Measurements from ENCODE around the gene ERMP1.

Gene ERMP1

DNA sequence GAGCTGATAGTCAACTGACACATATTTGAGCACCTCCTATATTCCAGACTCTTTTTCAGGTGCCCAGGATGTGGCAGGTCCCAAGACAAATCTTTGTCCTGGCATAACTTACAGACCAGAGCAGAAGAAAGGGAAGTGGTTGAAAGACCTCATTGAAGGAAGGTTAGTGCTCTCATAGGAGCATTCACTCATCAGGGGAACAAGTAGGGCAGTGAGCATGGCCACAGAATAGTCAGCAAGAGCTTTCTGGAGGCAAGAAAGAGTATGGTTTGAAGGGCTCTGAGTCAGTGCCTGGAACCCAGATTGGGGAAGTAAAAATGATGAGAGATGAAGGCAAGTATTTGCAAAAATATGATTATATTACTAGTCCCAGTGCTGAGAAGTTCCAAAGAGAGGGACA is 25.0 kb upstream of the ERMP1 start:
- Histone ChIP-seq H3K9me3 (ENCODE audit: control insufficient read depth, low read length) (no peaks in the 10 kb centered on the region), H3K4me1 (ENCODE audit: control insufficient read depth, insufficient read depth, low read length) (no peaks in the 10 kb centered on the region), H3K27ac (ENCODE audit: insufficient read depth, low read depth, low read length, poor library complexity, severe bottlenecking) (no peak overlapping the region), H3K36me3 (ENCODE audit: control insufficient read depth, insufficient read depth, low read length) (no peaks in the 10 kb centered on the region), H3K4me3 (ENCODE audit: insufficient read depth, low read depth, low read length) (no peak overlapping the region), H3K27me3 (ENCODE audit: control insufficient read depth, insufficient read depth, low read length, poor library complexity, severe bottlenecking) (no peaks in the 10 kb centered on the region)

DNA sequence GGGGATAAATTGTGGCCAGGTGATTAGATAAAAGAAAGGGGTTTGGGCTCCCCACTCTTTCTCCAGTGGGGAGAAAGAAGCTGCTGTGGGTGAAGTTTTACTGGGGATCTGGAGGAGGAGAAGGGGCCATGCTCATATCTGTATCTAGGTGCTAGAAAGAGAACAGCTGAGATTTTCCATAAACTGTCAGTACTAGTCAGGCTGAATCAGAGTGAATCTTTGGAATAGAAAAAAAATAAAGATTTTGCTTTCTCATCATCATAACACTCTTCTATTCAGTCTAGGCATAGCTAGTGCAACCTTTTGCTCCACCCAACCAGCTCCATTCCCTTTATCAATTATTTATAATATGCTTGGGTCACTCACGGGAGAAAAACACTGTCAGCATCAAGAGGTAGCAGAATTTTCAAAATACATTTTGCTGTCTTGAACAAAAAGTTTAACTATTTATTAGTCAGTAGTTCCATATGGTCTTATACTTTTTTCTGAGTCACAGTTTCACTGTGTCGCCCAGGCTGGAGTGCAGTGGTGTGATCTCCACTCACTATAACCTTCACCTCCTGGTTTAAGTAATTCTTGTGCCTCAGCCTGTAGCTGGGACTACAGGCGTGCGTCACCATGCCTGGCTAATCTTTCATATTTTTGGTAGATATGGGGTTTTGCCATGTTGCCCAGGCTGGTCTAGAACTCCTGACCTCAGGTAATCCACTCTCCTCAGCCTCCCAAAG is 21.3 kb upstream of the ERMP1 start:
- H3K4me1 ChIP-seq (ENCODE audit: control insufficient read depth, insufficient read depth, low read length): no peaks in the 10 kb centered on the region
- WGBS, 2 experiments: 92 to 95% methylated on average over 3 to 4 of the region's 4 CpGs

GRCh38 chr9:5853617-5854016 is 20.7 kb upstream of the ERMP1 start:
- Histone ChIP-seq H3K36me3 (ENCODE audit: control insufficient read depth, insufficient read depth, low read length) (no peaks in the 10 kb centered on the region), H3K27ac (ENCODE audit: insufficient read depth, low read depth, low read length, poor library complexity, severe bottlenecking) (no peak overlapping the region), H3K27me3 (ENCODE audit: control insufficient read depth, insufficient read depth, low read length, poor library complexity, severe bottlenecking) (no peaks in the 10 kb centered on the region), H3K9me3 (ENCODE audit: control insufficient read depth, low read length) (no peaks in the 10 kb centered on the region), H3K4me1 (ENCODE audit: control insufficient read depth, insufficient read depth, low read length) (no peaks in the 10 kb centered on the region), H3K4me3 (ENCODE audit: insufficient read depth, low read depth, low read length) (no peak overlapping the region)
- WGBS, 2 experiments: 86 to 87% methylated on average over 3 of the region's 3 CpGs

More for the DNA sequence above, 21.3 kb upstream of the ERMP1 start:
- Histone ChIP-seq H3K36me3 (ENCODE audit: control insufficient read depth, insufficient read depth, low read length) (no peaks in the 10 kb centered on the region), H3K27ac (ENCODE audit: insufficient read depth, low read depth, low read length, poor library complexity, severe bottlenecking) (no peak overlapping the region), H3K9me3 (ENCODE audit: control insufficient read depth, low read length) (no peaks in the 10 kb centered on the region), H3K4me3 (ENCODE audit: insufficient read depth, low read depth, low read length) (no peak overlapping the region), H3K27me3 (ENCODE audit: control insufficient read depth, insufficient read depth, low read length, poor library complexity, severe bottlenecking) (no peaks in the 10 kb centered on the region)

DNA sequence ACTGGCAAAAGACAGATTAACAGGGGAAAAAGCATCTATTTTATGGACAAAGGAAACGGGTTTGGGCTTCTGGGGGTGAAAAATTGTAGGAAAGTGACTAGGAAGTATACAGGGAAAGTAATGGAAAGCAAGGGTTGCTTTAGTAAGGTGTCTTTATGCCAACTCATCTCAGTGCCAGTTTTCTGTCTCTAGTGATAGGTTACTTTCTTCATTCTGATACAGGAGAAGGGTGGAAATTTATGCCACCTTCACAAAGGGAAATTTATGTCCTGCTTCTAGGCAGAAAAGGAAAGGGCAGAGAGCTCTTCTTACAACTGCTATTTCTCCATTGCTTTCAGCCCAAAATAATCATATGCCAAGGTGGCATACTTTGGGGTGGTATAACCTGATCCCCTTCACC is 20.1 kb upstream of the ERMP1 start:
- Histone ChIP-seq H3K27ac (ENCODE audit: insufficient read depth, low read depth, low read length, poor library complexity, severe bottlenecking) (no peak overlapping the region), H3K9me3 (ENCODE audit: control insufficient read depth, low read length) (no peaks in the 10 kb centered on the region), H3K4me3 (ENCODE audit: insufficient read depth, low read depth, low read length) (no peak overlapping the region), H3K4me1 (ENCODE audit: control insufficient read depth, insufficient read depth, low read length) (no peaks in the 10 kb centered on the region), H3K27me3 (ENCODE audit: control insufficient read depth, insufficient read depth, low read length, poor library complexity, severe bottlenecking) (no peaks in the 10 kb centered on the region), H3K36me3 (ENCODE audit: control insufficient read depth, insufficient read depth, low read length) (no peaks in the 10 kb centered on the region)
- 82 to 90% methylated on average over 1 of the region's 1 CpG for WGBS, 2 experiments

GRCh38 chr9:5851445-5851844 is 18.5 kb upstream of the ERMP1 start:
- Histone ChIP-seq H3K36me3 (ENCODE audit: control insufficient read depth, insufficient read depth, low read length) (no peaks in the 10 kb centered on the region), H3K9me3 (ENCODE audit: control insufficient read depth, low read length) (no peaks in the 10 kb centered on the region), H3K27ac (ENCODE audit: insufficient read depth, low read depth, low read length, poor library complexity, severe bottlenecking) (no peak overlapping the region), H3K4me1 (ENCODE audit: control insufficient read depth, insufficient read depth, low read length) (no peaks in the 10 kb centered on the region), H3K27me3 (ENCODE audit: control insufficient read depth, insufficient read depth, low read length, poor library complexity, severe bottlenecking) (no peaks in the 10 kb centered on the region), H3K4me3 (ENCODE audit: insufficient read depth, low read depth, low read length) (no peak overlapping the region)
- 92 to 97% methylated on average over 2 of the region's 2 CpGs for WGBS, 2 experiments

GRCh38 chr9:5850724-5851122 is 17.8 kb upstream of the ERMP1 start:
- H3K36me3 ChIP-seq (ENCODE audit: control insufficient read depth, insufficient read depth, low read length): no peaks in the 10 kb centered on the region
- no peaks in the 10 kb centered on the region for H3K27me3 ChIP-seq (ENCODE audit: control insufficient read depth, insufficient read depth, low read length, poor library complexity, severe bottlenecking)
- H3K27ac ChIP-seq (ENCODE audit: insufficient read depth, low read depth, low read length, poor library complexity, severe bottlenecking): no peak overlapping the region
- no peak overlapping the region for H3K4me3 ChIP-seq (ENCODE audit: insufficient read depth, low read depth, low read length)
- no peaks in the 10 kb centered on the region for H3K4me1 ChIP-seq (ENCODE audit: control insufficient read depth, insufficient read depth, low read length)
- no peaks in the 10 kb centered on the region for H3K9me3 ChIP-seq (ENCODE audit: control insufficient read depth, low read length)

DNA sequence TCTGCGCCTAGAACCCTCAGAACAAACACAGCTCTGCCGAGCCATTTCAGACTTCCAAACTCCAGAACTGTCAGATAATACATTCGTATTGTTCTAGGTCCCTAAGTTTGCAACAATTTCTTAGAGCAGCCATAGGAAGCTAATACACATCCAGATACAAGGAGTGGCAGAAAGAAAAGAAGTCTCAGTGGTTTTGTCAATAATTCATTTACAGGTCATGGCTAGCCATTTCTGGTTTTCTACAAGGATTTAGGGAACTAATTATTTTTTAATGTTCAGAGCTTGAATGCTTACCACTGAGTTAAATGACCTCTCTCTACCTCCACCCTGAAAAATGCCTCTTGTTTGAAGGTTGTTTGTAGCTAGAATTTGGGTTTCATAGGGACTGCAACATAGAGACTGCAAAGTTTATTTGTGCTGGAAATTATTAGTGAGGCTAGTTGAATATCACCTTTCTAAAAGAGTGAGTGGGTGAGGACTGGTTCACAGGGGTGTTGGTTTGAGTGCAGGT is 15.5 kb upstream of the ERMP1 start:
- Histone ChIP-seq H3K36me3 (ENCODE audit: control insufficient read depth, insufficient read depth, low read length) (no peaks in the 10 kb centered on the region), H3K4me1 (ENCODE audit: control insufficient read depth, insufficient read depth, low read length) (peaks cover 6% of the 10 kb centered on the region), H3K27ac (ENCODE audit: insufficient read depth, low read depth, low read length, poor library complexity, severe bottlenecking) (no peak overlapping the region), H3K4me3 (ENCODE audit: insufficient read depth, low read depth, low read length) (no peak overlapping the region), H3K9me3 (ENCODE audit: control insufficient read depth, low read length) (no peaks in the 10 kb centered on the region), H3K27me3 (ENCODE audit: control insufficient read depth, insufficient read depth, low read length, poor library complexity, severe bottlenecking) (no peaks in the 10 kb centered on the region)
- 87 to 90% methylated on average over 3 of the region's 3 CpGs for WGBS, 2 experiments

DNA sequence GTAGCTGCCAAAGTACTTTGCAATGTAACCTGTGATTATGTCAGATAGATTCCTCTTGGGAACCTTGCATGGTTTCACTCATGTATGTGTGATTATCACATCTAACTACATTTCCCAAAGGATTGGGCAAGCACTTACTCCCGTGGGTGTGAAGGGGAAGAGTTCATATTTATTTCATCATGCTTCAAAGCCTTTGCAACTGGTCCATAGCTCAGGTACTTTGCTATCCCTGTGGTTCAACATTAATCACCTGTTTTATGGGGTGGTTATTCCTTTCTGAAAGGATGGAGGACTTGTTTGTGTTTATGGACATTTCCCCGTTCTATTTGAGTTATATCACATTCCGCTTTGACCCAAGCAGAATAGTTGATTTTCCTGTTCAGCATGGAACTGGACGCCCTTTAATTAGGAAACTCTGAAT is 13.6 kb upstream of the ERMP1 start:
- peaks cover 6% of the 10 kb centered on the region for H3K4me1 ChIP-seq (ENCODE audit: control insufficient read depth, insufficient read depth, low read length)
- 93 to 96% methylated on average over 3 to 4 of the region's 4 CpGs for WGBS, 2 experiments
- no peak overlapping the region for H3K4me3 ChIP-seq (ENCODE audit: insufficient read depth, low read depth, low read length)
- H3K27ac ChIP-seq (ENCODE audit: insufficient read depth, low read depth, low read length, poor library complexity, severe bottlenecking): no peak overlapping the region
- H3K27me3 ChIP-seq (ENCODE audit: control insufficient read depth, insufficient read depth, low read length, poor library complexity, severe bottlenecking): no peaks in the 10 kb centered on the region
- no peaks in the 10 kb centered on the region for H3K9me3 ChIP-seq (ENCODE audit: control insufficient read depth, low read length)
- H3K36me3 ChIP-seq (ENCODE audit: control insufficient read depth, insufficient read depth, low read length): no peaks in the 10 kb centered on the region

GRCh38 chr9:5846096-5846495 is 13.2 kb upstream of the ERMP1 start:
- H3K27me3 ChIP-seq (ENCODE audit: control insufficient read depth, insufficient read depth, low read length, poor library complexity, severe bottlenecking): no peaks in the 10 kb centered on the region
- no peaks in the 10 kb centered on the region for H3K9me3 ChIP-seq (ENCODE audit: control insufficient read depth, low read length)
- peaks cover 6% of the 10 kb centered on the region for H3K4me1 ChIP-seq (ENCODE audit: control insufficient read depth, insufficient read depth, low read length)
- no peak overlapping the region for H3K27ac ChIP-seq (ENCODE audit: insufficient read depth, low read depth, low read length, poor library complexity, severe bottlenecking)
- WGBS, 2 experiments: 86 to 100% methylated on average over 1 of the region's 1 CpG
- no peaks in the 10 kb centered on the region for H3K36me3 ChIP-seq (ENCODE audit: control insufficient read depth, insufficient read depth, low read length)
- no peak overlapping the region for H3K4me3 ChIP-seq (ENCODE audit: insufficient read depth, low read depth, low read length)

DNA sequence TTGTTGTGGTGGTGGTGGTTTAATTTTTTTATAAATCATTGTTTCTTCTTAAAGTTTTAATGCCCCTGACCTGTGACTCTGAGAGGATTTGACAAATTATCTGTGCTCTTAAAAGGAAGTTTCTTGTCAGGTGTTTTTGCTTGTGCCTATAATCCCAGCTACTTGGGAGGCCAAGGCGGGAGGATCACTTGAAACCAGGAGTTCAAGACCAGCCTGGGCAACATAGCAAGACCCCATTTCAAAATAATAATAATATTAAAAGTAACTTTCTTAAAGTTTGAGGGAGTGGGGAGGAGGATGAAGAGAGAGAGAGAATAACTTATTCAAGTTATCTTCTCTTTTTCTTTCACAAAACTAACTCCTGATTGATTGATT is 12.2 kb upstream of the ERMP1 start:
- Histone ChIP-seq H3K27ac (ENCODE audit: insufficient read depth, low read depth, low read length, poor library complexity, severe bottlenecking) (no peak overlapping the region), H3K4me1 (ENCODE audit: control insufficient read depth, insufficient read depth, low read length) (peaks cover 6% of the 10 kb centered on the region), H3K27me3 (ENCODE audit: control insufficient read depth, insufficient read depth, low read length, poor library complexity, severe bottlenecking) (no peaks in the 10 kb centered on the region), H3K36me3 (ENCODE audit: control insufficient read depth, insufficient read depth, low read length) (no peaks in the 10 kb centered on the region), H3K4me3 (ENCODE audit: insufficient read depth, low read depth, low read length) (no peak overlapping the region), H3K9me3 (ENCODE audit: control insufficient read depth, low read length) (no peaks in the 10 kb centered on the region)
- 67 to 75% methylated on average over 1 of the region's 1 CpG for WGBS, 2 experiments
